Naive thymus-derived CD8-positive, alpha-beta T cell (primary cell): ENCODE data around the gene MUC20. TPM values are rescaled to one million over a fixed set of nuclear protein-coding genes. Genes with fewer than 3 reads are reported as not detected.
"Not testable (repeated sequence)": the region's sequence is repeated elsewhere in the genome, so short reads cannot be mapped to it uniquely, and the experiment has no call there.

Experiments used
- ATAC-seq, 2 donors: fragments of 150-1000 bp; cut with Tn5 transposase in 1 of 2; sonication (Bioruptor Pico), chemical (Tn5 transposase) in 1 of 2; 1 replicate in 1 of 2; 2 replicates in 1 of 2; pipeline ENCODE4 v1.10.0; 2021; ENCODE audit warnings: mild to moderate bottlenecking in 2 of 2, moderate library complexity in 2 of 2
- POLR2A ChIA-PET: fragments of 350-600 bp; sonication (Branson Sonifier 250); formaldehyde crosslinking; loops from one replicate; lab custom pipeline; 2021; ENCODE audit warnings: antibody characterized with exemption; lab: Charles Lee
- DNase-seq, 10 donors: peaks; one replicate each; pipeline versions ENCODE4 v3.0.0 to v3.0.0-alpha.2; 2020 to 2022
- H3K27ac Mint-ChIP-seq, 10 donors: one replicate each; pipeline ENCODE4 v1.8.0; 2020 to 2022; ENCODE audit warnings: mild to moderate bottlenecking in 10 of 10, mixed read lengths in 10 of 10, moderate library complexity in 4 of 10, inconsistent platforms in 1 of 10
- H3K27me3 Mint-ChIP-seq, 5 donors: one replicate each; pipeline ENCODE4 v1.8.0; 2021 to 2022; ENCODE audit warnings: mixed read lengths in 5 of 5
- H3K36me3 Mint-ChIP-seq, 3 donors: one replicate each; pipeline ENCODE4 v1.8.0; 2020 to 2022; ENCODE audit warnings: mixed read lengths in 3 of 3, mild to moderate bottlenecking in 2 of 3, inconsistent platforms in 1 of 3
- H3K4me1 Mint-ChIP-seq, 4 donors: one replicate each; pipeline ENCODE4 v1.8.0; 2021 to 2022; ENCODE audit warnings: mixed read lengths in 4 of 4
- H3K4me3 Mint-ChIP-seq, 10 donors: one replicate each; pipeline ENCODE4 v1.8.0; 2020 to 2022; ENCODE audit warnings: mild to moderate bottlenecking in 10 of 10, mixed read lengths in 10 of 10, moderate library complexity in 6 of 10, inconsistent platforms in 1 of 10
- H3K9me3 Mint-ChIP-seq, 9 donors: one replicate each; pipeline ENCODE4 v1.8.0; 2020 to 2022; ENCODE audit warnings: mixed read lengths in 9 of 9, mild to moderate bottlenecking in 3 of 9, inconsistent platforms in 1 of 9, moderate library complexity in 1 of 9
- polyA plus RNA-seq, 3 donors: library from polyadenylated mRNA; unstranded; fragments of 300-500 nt; fragmentation: Illumina TruSeq; gene quantifications; one replicate each; pipeline ENCODE4 v1.2.3, GENCODE V29; 2021
- total RNA-seq, 8 experiments: library from RNA in 2 of 8; stranded (reverse) in 2 of 8; gene quantifications; one replicate each; pipeline ENCODE4 v1.2.3 and lab custom pipeline; 2021 to 2026

MUC20 gene
- total and polyA plus RNA-seq, 5 experiments from 2014 or later, result 0.21 to 11.7 (median 5.3) TPM; not detected in 1

GRCh38 chr3:195687209-195687760 lies 33.5 kb upstream of the MUC20 start:
- H3K4me3 Mint-ChIP-seq, H3K27me3 Mint-ChIP-seq, POLR2A ChIA-PET, H3K4me1 Mint-ChIP-seq, H3K9me3 Mint-ChIP-seq: not testable (repeated sequence)
- Mint-ChIP-seq H3K27ac (peak overlapping the region in 2 of 10 donors; percentile 28 to 78), H3K36me3 (peaks cover 8 to 74% (median 32%) of the 10 kb centered on the region in 3 donors)
- DNase-seq (peak in 6 of 10 donors; percentile 20 to 63 (median 28)), ATAC-seq (peak in 1 of 2 donors; percentile 25)

GRCh38 chr3:195688471-195689183 lies 32.2 kb upstream of the MUC20 start:
- DNase-seq, H3K27me3 Mint-ChIP-seq, H3K4me1 Mint-ChIP-seq, H3K9me3 Mint-ChIP-seq, POLR2A ChIA-PET, ATAC-seq, H3K27ac Mint-ChIP-seq, H3K4me3 Mint-ChIP-seq: not testable (repeated sequence)
- H3K36me3 Mint-ChIP-seq, result peaks cover 12 to 80% (median 37%) of the 10 kb centered on the region in 3 donors

- H3K27me3 Mint-ChIP-seq, H3K4me1 Mint-ChIP-seq, ATAC-seq, H3K4me3 Mint-ChIP-seq, H3K9me3 Mint-ChIP-seq, POLR2A ChIA-PET: not testable (repeated sequence)
- Mint-ChIP-seq H3K36me3 (peaks cover 7 to 79% (median 35%) of the 10 kb centered on the region in 3 donors), H3K27ac (peak overlapping the region in 1 of 10 donors; percentile 24)
- peak in 1 of 10 donors; percentile 60 for DNase-seq
These were observed 31.4 kb upstream of the MUC20 start for GRCh38 chr3:195689184-195690070.

- Mint-ChIP-seq H3K4me1 (peaks cover 0 to 6% (median 1%) of the 10 kb centered on the region in 4 donors), H3K9me3 (no peaks in the 10 kb centered on the region), H3K27me3 (no peaks in the 10 kb centered on the region), H3K27ac (peak overlapping the region in 1 of 10 donors; percentile 41), H3K4me3 (no peak overlapping the region), H3K36me3 (peaks cover 7 to 68% (median 35%) of the 10 kb centered on the region in 3 donors)
- POLR2A ChIA-PET, result no interaction called here
- no peak for DNase-seq
- ATAC-seq, result no peak
These were observed 29.8 kb upstream of the MUC20 start for GRCh38 chr3:195690951-195691350.

GRCh38 chr3:195691596-195692353 lies 29.0 kb upstream of the MUC20 start:
- DNase-seq, POLR2A ChIA-PET: not testable (repeated sequence)

GRCh38 chr3:195692354-195692685 lies 28.5 kb upstream of the MUC20 start:
- peaks cover 0 to 4% (median 2%) of the 10 kb centered on the region in 4 donors for H3K4me1 Mint-ChIP-seq
- no peaks in the 10 kb centered on the region for H3K27me3 Mint-ChIP-seq
- H3K36me3 Mint-ChIP-seq, result peaks cover 7 to 69% (median 36%) of the 10 kb centered on the region in 3 donors
- ATAC-seq (no peak), DNase-seq (no peak)
- H3K27ac Mint-ChIP-seq, result peak overlapping the region in 1 of 10 donors; percentile 1
- H3K9me3 Mint-ChIP-seq, result no peaks in the 10 kb centered on the region
- no peak overlapping the region for H3K4me3 Mint-ChIP-seq
- POLR2A ChIA-PET, result interaction anchor here (1.0 kb wide), 1 partner anchor 11 kb away, joined by 3 read pairs; no protein-coding TSS in a partner anchor

More at GRCh38 chr3:195691596-195692353, 29.0 kb upstream of the MUC20 start:
- ATAC-seq, H3K4me1 Mint-ChIP-seq, H3K9me3 Mint-ChIP-seq, H3K4me3 Mint-ChIP-seq, H3K27me3 Mint-ChIP-seq: not testable (repeated sequence)
- peaks cover 7 to 65% (median 36%) of the 10 kb centered on the region in 3 donors for H3K36me3 Mint-ChIP-seq
- peak overlapping the region in 1 of 10 donors; percentile 1 for H3K27ac Mint-ChIP-seq

- Mint-ChIP-seq H3K9me3 (no peaks in the 10 kb centered on the region), H3K4me3 (no peak overlapping the region), H3K4me1 (peaks cover 0 to 3% (median 0%) of the 10 kb centered on the region in 4 donors), H3K27ac (peak overlapping the region in 2 of 10 donors; percentile 22 to 33), H3K36me3 (peaks cover 7 to 69% (median 36%) of the 10 kb centered on the region in 3 donors), H3K27me3 (no peaks in the 10 kb centered on the region)
- ATAC-seq (no peak), DNase-seq (no peak)
- POLR2A ChIA-PET, result interaction anchor here (1.0 kb wide), 1 partner anchor 10 kb away, joined by 3 read pairs; no protein-coding TSS in a partner anchor
These were observed 27.9 kb upstream of the MUC20 start for GRCh38 chr3:195692781-195693427.

- POLR2A ChIA-PET, result no interaction called here
- Mint-ChIP-seq H3K4me1 (peaks cover 0 to 5% (median 2%) of the 10 kb centered on the region in 4 donors), H3K27ac (peak overlapping the region in 2 of 10 donors; percentile 0 to 43), H3K27me3 (no peaks in the 10 kb centered on the region), H3K9me3 (no peaks in the 10 kb centered on the region), H3K36me3 (peaks cover 7 to 70% (median 36%) of the 10 kb centered on the region in 3 donors), H3K4me3 (no peak overlapping the region)
- DNase-seq, result no peak
- ATAC-seq, result no peak
These were observed 27.2 kb upstream of the MUC20 start for GRCh38 chr3:195693428-195694216.

GRCh38 chr3:195694217-195695076 lies 26.3 kb upstream of the MUC20 start:
- DNase-seq, ATAC-seq, POLR2A ChIA-PET, H3K27ac Mint-ChIP-seq, H3K27me3 Mint-ChIP-seq, H3K9me3 Mint-ChIP-seq, H3K4me3 Mint-ChIP-seq, H3K4me1 Mint-ChIP-seq: not testable (repeated sequence)
- peaks cover 7 to 63% (median 33%) of the 10 kb centered on the region in 3 donors for H3K36me3 Mint-ChIP-seq

- Mint-ChIP-seq H3K9me3 (no peaks in the 10 kb centered on the region), H3K27ac (peak overlapping the region in 1 of 10 donors; percentile 62), H3K4me3 (no peak overlapping the region), H3K4me1 (peaks cover 0 to 8% (median 3%) of the 10 kb centered on the region in 4 donors), H3K36me3 (peaks cover 7 to 45% (median 30%) of the 10 kb centered on the region in 3 donors), H3K27me3 (no peaks in the 10 kb centered on the region)
- DNase-seq (no peak), ATAC-seq (no peak)
- POLR2A ChIA-PET, result no interaction called here
These were observed 24.0 kb upstream of the MUC20 start for GRCh38 chr3:195696632-195697278.
